GM08714 (cell line): ENCODE measurements around the gene KLHL33.

Experiments used
- H3K4me3 ChIP-seq: fragments of 200-500 bp; sonication (Bioruptor generic); 2 replicates; pipeline ENCODE4 v1.5.1; 2014; ENCODE audit warnings: mild to moderate bottlenecking, low read length, inconsistent platforms
- ZNF274 ChIP-seq: IDR thresholded peaks from 2 replicates; pipeline ENCODE4 v1.6.1; 2012; ENCODE audit warnings: mild to moderate bottlenecking, low read depth, low read length

The KLHL33 gene

GRCh38 chr14:20429801-20430669 is 5.9 kb downstream of the KLHL33 start:
- H3K4me3 ChIP-seq: no peak overlapping the region
- TF ChIP-seq ZNF274: no peak

GRCh38 chr14:20428802-20429201 is 7.2 kb downstream of the KLHL33 start:
- TF ChIP-seq ZNF274: no peak
- no peak overlapping the region; the same call in 1 of the 2 replicates for H3K4me3 ChIP-seq

GRCh38 chr14:20428010-20428365 is 8.0 kb downstream of the KLHL33 start:
- peak overlapping the region; percentile 77; the same call in 1 of the 2 replicates for H3K4me3 ChIP-seq
- no peak for TF ChIP-seq ZNF274

- no peak for TF ChIP-seq ZNF274
- peak overlapping the region; percentile 77; the same call in 1 of the 2 replicates for H3K4me3 ChIP-seq
These were observed 8.5 kb downstream of the KLHL33 start for GRCh38 chr14:20427231-20428009.

GRCh38 chr14:20424851-20425250 is 11.1 kb downstream of the KLHL33 start:
- TF ChIP-seq ZNF274: no peak

GRCh38 chr14:20422886-20423285 is 13.1 kb downstream of the KLHL33 start:
- no peak overlapping the region for H3K4me3 ChIP-seq
- no peak for TF ChIP-seq ZNF274

More at GRCh38 chr14:20424851-20425250, 11.1 kb downstream of the KLHL33 start:
- no peak overlapping the region for H3K4me3 ChIP-seq

GRCh38 chr14:20421267-20421666 is 14.7 kb downstream of the KLHL33 start:
- no peak for TF ChIP-seq ZNF274
- H3K4me3 ChIP-seq: no peak overlapping the region

GRCh38 chr14:20419419-20419818 is 16.5 kb downstream of the KLHL33 start:
- H3K4me3 ChIP-seq: no peak overlapping the region
- TF ChIP-seq ZNF274: no peak

- no peak for TF ChIP-seq ZNF274
- no peak overlapping the region for H3K4me3 ChIP-seq
These were observed 17.5 kb downstream of the KLHL33 start for GRCh38 chr14:20418501-20418909.

- no peak overlapping the region for H3K4me3 ChIP-seq
- TF ChIP-seq ZNF274: no peak
These were observed 18.4 kb downstream of the KLHL33 start for GRCh38 chr14:20417250-20418186.

GRCh38 chr14:20416223-20416622 is 19.7 kb downstream of the KLHL33 start:
- TF ChIP-seq ZNF274: no peak
- H3K4me3 ChIP-seq: peak overlapping the region; percentile 7; the same call in 1 of the 2 replicates

GRCh38 chr14:20415782-20416206 is 20.2 kb downstream of the KLHL33 start:
- peak overlapping the region; percentile 7; the same call in 1 of the 2 replicates for H3K4me3 ChIP-seq
- no peak for TF ChIP-seq ZNF274

GRCh38 chr14:20413744-20414082 is 22.3 kb downstream of the KLHL33 start:
- peak overlapping the region; percentile 73 for H3K4me3 ChIP-seq
- no peak for TF ChIP-seq ZNF274

GRCh38 chr14:20412876-20413743 is 22.9 kb downstream of the KLHL33 start, which contains the start of gene TEP1:
TEP1 (minus strand) TSS chr14:20413501; CDS start chr14:20408439, 5,062 bp downstream.
- H3K4me3 ChIP-seq: peak within 1 kb of the TSS; percentile 73
- TF ChIP-seq ZNF274: no peak
